Erythroblast (primary cell): ENCODE data around the gene CORO2B.

Source experiments
- GATA1 ChIP-seq: IDR thresholded peaks from 2 replicates; pipeline ENCODE4 v1.6.1; 2011; ENCODE audit warnings: low read depth, mild to moderate bottlenecking, control low read depth, low read length, moderate library complexity
- POLR2A ChIP-seq: IDR thresholded peaks from 2 replicates; pipeline ENCODE4 v1.6.1; 2011; ENCODE audit warnings: mild to moderate bottlenecking, low read length

- TF ChIP-seq GATA1 (no peak), POLR2A (no peak)
Measured at GRCh38 chr15:68626283-68626682, 47.5 kb downstream of the CORO2B start.
